Sigmoid colon (tissue), 3 donors: ENCODE data around the gene PRKCZ.

Experiments used
- POLR2A ChIP-seq, 2 donors: fragments of 450-650 bp; IDR thresholded peaks; one replicate each; pipeline ENCODE4 v1.6.1; 2016; ENCODE audit warnings: antibody characterized with exemption in 2 of 2, mild to moderate bottlenecking in 2 of 2, moderate library complexity in 2 of 2
- TF ChIP-seq, protein P1 (sequence below), 4 experiments: fragments of 450-650 bp in 3 of 4; fragments of 200-600 bp in 1 of 4; IDR thresholded peaks; one replicate each; pipeline ENCODE4 v1.5.1; 2016 to 2019; ENCODE audit warnings: antibody characterized with exemption in 4 of 4, mild to moderate bottlenecking in 3 of 4, moderate library complexity in 2 of 4

DNA sequence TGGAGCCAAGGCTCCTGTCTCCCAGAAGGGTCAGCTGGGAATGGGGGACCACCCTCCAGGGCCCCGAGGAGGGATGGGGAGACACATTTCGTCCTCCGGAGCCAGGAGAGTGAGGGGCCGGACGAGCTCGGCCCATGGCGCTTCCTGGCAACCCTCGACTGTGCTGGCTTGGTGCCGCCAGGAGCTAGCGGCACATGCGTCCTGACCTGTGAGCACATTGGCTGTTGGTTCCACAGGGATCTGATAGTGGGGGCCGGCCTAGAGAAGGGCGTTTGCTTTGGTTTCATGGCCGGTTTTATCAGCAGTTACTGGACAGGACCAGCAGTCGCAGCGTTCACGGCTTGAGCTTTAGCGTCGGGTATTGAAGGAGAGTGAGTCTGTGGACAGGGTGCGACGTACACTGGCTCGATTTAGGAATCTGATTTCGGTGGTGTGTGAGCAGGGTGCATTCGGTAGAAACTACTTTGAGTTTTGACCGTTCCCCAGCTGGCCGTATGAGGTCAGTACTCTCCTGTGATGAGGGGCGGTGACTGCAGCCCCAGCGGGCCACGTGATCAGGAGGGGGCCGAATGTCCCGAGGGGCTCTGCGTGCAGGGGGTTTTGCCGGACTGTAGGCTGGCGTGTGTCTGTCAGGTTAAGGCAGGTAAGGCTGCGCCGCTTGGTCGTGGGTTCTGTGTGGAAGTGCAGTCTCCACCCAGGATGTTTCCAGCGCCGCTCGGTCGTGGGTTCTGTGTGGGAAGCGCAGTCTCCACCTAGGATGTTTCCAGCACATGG lies 125.7 kb downstream of the PRKCZ start:
- TF ChIP-seq, protein P1, sequence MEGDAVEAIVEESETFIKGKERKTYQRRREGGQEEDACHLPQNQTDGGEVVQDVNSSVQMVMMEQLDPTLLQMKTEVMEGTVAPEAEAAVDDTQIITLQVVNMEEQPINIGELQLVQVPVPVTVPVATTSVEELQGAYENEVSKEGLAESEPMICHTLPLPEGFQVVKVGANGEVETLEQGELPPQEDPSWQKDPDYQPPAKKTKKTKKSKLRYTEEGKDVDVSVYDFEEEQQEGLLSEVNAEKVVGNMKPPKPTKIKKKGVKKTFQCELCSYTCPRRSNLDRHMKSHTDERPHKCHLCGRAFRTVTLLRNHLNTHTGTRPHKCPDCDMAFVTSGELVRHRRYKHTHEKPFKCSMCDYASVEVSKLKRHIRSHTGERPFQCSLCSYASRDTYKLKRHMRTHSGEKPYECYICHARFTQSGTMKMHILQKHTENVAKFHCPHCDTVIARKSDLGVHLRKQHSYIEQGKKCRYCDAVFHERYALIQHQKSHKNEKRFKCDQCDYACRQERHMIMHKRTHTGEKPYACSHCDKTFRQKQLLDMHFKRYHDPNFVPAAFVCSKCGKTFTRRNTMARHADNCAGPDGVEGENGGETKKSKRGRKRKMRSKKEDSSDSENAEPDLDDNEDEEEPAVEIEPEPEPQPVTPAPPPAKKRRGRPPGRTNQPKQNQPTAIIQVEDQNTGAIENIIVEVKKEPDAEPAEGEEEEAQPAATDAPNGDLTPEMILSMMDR (IDR thresholded peaks at IDR 0.05), result no peak
- no peak for TF ChIP-seq POLR2A (IDR thresholded peaks at IDR 0.05)
